GM12878 (cell line): ENCODE measurements around the gene FBXL17. TPM values are rescaled to one million over a fixed set of nuclear protein-coding genes. Genes with fewer than 3 reads are reported as not detected.

Experiments used
- ATAC-seq: fragments of 200-7000 bp; cut with Tn5 transposase; 3 replicates; pipeline ENCODE4 v1.9.1; 2020; ENCODE audit warnings: mild to moderate bottlenecking, moderate library complexity
- BruUV-seq: library from RNA; stranded (reverse); fragments of 400-500 nt; replicated peaks from 2 replicates; lab custom pipeline; 2021; lab: Mats Ljungman, UMichigan
- CTCF ChIA-PET: fragments of 300-600 bp; sonication (Branson Sonifier 250); formaldehyde crosslinking; extraction: SDS; loops from one replicate; lab custom pipeline; 2021; ENCODE audit warnings: inconsistent platforms; lab: Yijun Ruan, JAX
- POLR2A ChIA-PET: fragments of 350-600 bp; formaldehyde crosslinking; extraction: SDS; loops from one replicate; lab custom pipeline; 2021; ENCODE audit warnings: inconsistent platforms; lab: Charles Lee
- RAD21 ChIA-PET: fragments of 300-600 bp; sonication (Branson Sonifier 250); formaldehyde crosslinking; loops from one replicate; lab custom pipeline; 2023; ENCODE audit warnings: antibody characterized with exemption; ENCODE audit not compliant: unreplicated experiment; lab: Charles Lee
- SMC1A ChIA-PET: fragments of 300-600 bp; sonication (Branson Sonifier 250); formaldehyde crosslinking; loops from one replicate; lab custom pipeline; 2023; ENCODE audit not compliant: unreplicated experiment, uncharacterized antibody; lab: Charles Lee
- DNase-seq: peaks from one replicate; pipeline ENCODE4 v3.0.0-alpha.2; 2011; ENCODE audit warnings: low read depth, low spot score
- FAIRE-seq: peaks from 3 replicates; lab custom pipeline; 2011; peaks lifted over from hg19 to GRCh38; lab: Jason Lieb, UNC
- H2AFZ ChIP-seq: 2 replicates; pipeline ENCODE4 v1.6.0; 2011; ENCODE audit warnings: low read depth, low read length, control low read depth; ENCODE audit not compliant: control insufficient read depth
- H3K27ac ChIP-seq: 2 replicates; pipeline ENCODE4 v1.5.1; 2011; ENCODE audit warnings: control low read depth; ENCODE audit not compliant: control insufficient read depth, insufficient read depth
- H3K27me3 ChIP-seq, 2 experiments: replicated peaks in 1 of 2; 2 replicates each; pipeline versions ENCODE4 v1.6.0 to v1.6.1; 2011; ENCODE audit warnings: low read length in 1 of 2; ENCODE audit not compliant: control insufficient read depth in 2 of 2, insufficient read depth in 2 of 2
- H3K36me3 ChIP-seq, 2 experiments: 2 replicates each; pipeline ENCODE4 v1.5.1; 2011; ENCODE audit warnings: low read length in 1 of 2; ENCODE audit not compliant: control insufficient read depth in 2 of 2, insufficient read depth in 2 of 2
- H3K4me1 ChIP-seq: 2 replicates; pipeline ENCODE4 v1.6.1; 2011; ENCODE audit warnings: mild to moderate bottlenecking, low read length, moderate library complexity, mixed read lengths; ENCODE audit not compliant: control insufficient read depth, insufficient read depth
- H3K4me2 ChIP-seq: 2 replicates; pipeline ENCODE4 v1.6.0; 2011; ENCODE audit warnings: control low read depth; ENCODE audit not compliant: control insufficient read depth, insufficient read depth
- H3K4me3 ChIP-seq: fragments of 200-600 bp; sonication (generic); 2 replicates; pipeline ENCODE4 v1.5.1; 2016
- H3K79me2 ChIP-seq: 2 replicates; pipeline ENCODE4 v1.6.0; 2011; ENCODE audit warnings: low read length; ENCODE audit not compliant: control insufficient read depth, insufficient read depth
- H3K9ac ChIP-seq: 2 replicates; pipeline ENCODE4 v1.8.0; 2011; ENCODE audit warnings: low read length, control low read depth, mixed read lengths; ENCODE audit not compliant: control insufficient read depth, insufficient read depth
- H3K9me3 ChIP-seq: replicated peaks from 3 replicates; pipeline ENCODE4 v1.5.1; 2011; ENCODE audit warnings: mild to moderate bottlenecking, low read length; ENCODE audit not compliant: control insufficient read depth, insufficient read depth
- H4K20me1 ChIP-seq: 2 replicates; pipeline ENCODE4 v1.6.0; 2011; ENCODE audit not compliant: control insufficient read depth, insufficient read depth
- CEBPB ChIP-seq, 2 experiments: fragments of 150-350 bp in 1 of 2; IDR thresholded peaks; 2 replicates each; pipeline ENCODE4 v1.6.1; 2012 to 2014; ENCODE audit warnings: low read depth in 2 of 2, low read length in 2 of 2, borderline replicate concordance in 1 of 2, inconsistent platforms in 1 of 2
- CREM ChIP-seq: IDR thresholded peaks from 2 replicates; pipeline ENCODE4 v1.6.1; 2014; ENCODE audit warnings: antibody characterized with exemption, low read depth
- EZH2 ChIP-seq: IDR thresholded peaks from 2 replicates; pipeline ENCODE4 v1.6.1; 2012; ENCODE audit warnings: low read depth, mild to moderate bottlenecking, control low read depth, inconsistent platforms, low read length, borderline replicate concordance; ENCODE audit not compliant: control insufficient read depth
- HDAC6 ChIP-seq: fragments of 200-600 bp; sonication (generic); IDR thresholded peaks from one replicate; pipeline ENCODE4 v1.8.0; 2017; ENCODE audit warnings: antibody characterized with exemption; ENCODE audit not compliant: unreplicated experiment
- MXI1 ChIP-seq: fragments of 150-350 bp; IDR thresholded peaks from 2 replicates; pipeline ENCODE4 v1.6.1; 2011; ENCODE audit warnings: low read depth, mild to moderate bottlenecking, inconsistent platforms, low read length, improper control_type of control experiment
- PAX5 ChIP-seq: IDR thresholded peaks from 2 replicates; pipeline ENCODE4 v1.6.1; 2011; ENCODE audit warnings: low read depth, low read length, borderline replicate concordance
- PAX8 ChIP-seq: fragments of 450-650 bp; IDR thresholded peaks from 2 replicates; pipeline ENCODE4 v1.6.1; 2017; ENCODE audit warnings: mild to moderate bottlenecking, moderate library complexity
- SMARCA5 ChIP-seq: fragments of 450-650 bp; IDR thresholded peaks from 2 replicates; pipeline ENCODE4 v1.6.1; 2017; ENCODE audit warnings: mild to moderate bottlenecking
- WGBS: methylation state at CpG from one replicate; pipeline ENCODE4 v1.1.6; 2016; ENCODE audit warnings: low lambda C conversion rate; ENCODE audit not compliant: insufficient replicate concordance, insufficient coverage; ENCODE audit errors: missing lambda C conversion rate; 5-methylcytosine and 5-hydroxymethylcytosine counted together
- in situ Hi-C: fragments of 300-500 bp; cut with MboI; formaldehyde crosslinking; loops from 9 replicates; pipeline ENCODE4 v1.14.3; 2018; ENCODE audit warnings: mixed read lengths
- intact Hi-C: fragments of 100-400 bp; cut with micrococcal nuclease; formaldehyde crosslinking; loops from one replicate; pipeline ENCODE4 v1.14.2; 2022; ENCODE audit not compliant: unreplicated experiment
- polyA plus RNA-seq, 11 experiments: library from polyadenylated mRNA; depleted of rRNA in 4 of 11; unstranded in 6 of 11; stranded (reverse) in 5 of 11; fragments of >200 nt; fragmentation: Nextera tagmentation in 4 of 11; fragmentation: Illumina TruSeq in 1 of 11; extraction: Ambion mirVana in 4 of 11; extraction: Trizol in 1 of 11; gene quantifications; 1 replicate in 1 of 11; 2 replicates in 10 of 11; pipeline versions ENCODE4 v1.2.1 to v1.2.3, GENCODE V29; 2011 to 2016; ENCODE audit warnings: inconsistent platforms in 2 of 11, missing spikeins in 2 of 11, low read depth in 1 of 11
- total RNA-seq, 4 experiments: library from RNA; depleted of rRNA in 3 of 4; stranded (reverse); fragments of >200 nt in 3 of 4; fragmentation: Illumina TruSeq in 1 of 4; extraction: Trizol in 1 of 4; gene quantifications; 2 replicates each; pipeline versions ENCODE4 v1.2.1 to v1.2.3, GENCODE V29; 2013 to 2021
- TF ChIP-seq, protein P1 (sequence below): fragments of 450-650 bp; IDR thresholded peaks from 2 replicates; pipeline ENCODE4 v1.6.1; 2017; ENCODE audit warnings: mild to moderate bottlenecking

The FBXL17 gene
- total and polyA plus RNA-seq, 10 of the 15 experiments (the other 5 are each of a cell fraction or from before 2014, with no cell fraction given), result 0.88 to 9.0 (median 4.4) TPM

DNA sequence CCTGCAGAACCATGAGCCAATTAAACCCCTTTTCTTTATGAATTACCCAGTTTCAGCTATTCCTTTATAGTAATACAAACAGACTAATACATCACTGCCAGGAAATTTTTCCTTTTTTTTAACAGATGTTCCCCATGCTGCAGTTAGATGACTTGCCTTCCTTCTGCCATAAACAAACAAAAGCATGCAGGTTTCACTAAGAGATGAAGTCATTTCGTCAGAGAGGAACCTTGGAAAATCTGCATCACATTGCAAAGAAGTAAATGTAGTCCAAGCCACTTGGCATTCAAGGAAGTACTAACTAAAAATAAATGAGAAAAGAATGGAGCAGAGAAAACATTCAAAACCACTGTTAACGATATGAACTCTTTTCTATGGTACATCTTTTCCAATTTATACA lies 517.1 kb downstream of the FBXL17 start (continued):
- TF ChIP-seq PAX5, result no peak

DNA sequence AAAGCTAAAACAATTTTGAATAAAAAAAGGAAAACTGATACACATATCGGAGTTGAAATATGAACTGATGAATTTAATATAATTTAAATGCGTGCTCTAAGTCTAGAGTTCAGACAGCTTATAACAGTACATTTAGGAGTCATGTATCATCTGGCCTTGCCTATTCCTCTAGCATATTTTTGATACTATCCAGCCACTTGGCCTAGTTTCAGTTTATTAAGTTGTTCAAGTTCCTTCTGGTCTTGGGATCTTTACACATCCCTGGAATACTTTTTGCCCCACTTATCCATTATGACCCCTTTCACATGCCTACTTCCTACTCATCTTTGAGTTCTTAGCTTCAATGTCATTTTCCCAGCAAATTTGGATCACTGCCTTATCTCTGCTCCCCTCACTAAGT lies 518.8 kb downstream of the FBXL17 start:
- intact Hi-C loops (no loop called here), in situ Hi-C loops (no loop called here)
- no peaks in the 10 kb centered on the region for H4K20me1 ChIP-seq
- BruUV-seq, result no TSS peak
- H3K4me3 ChIP-seq, result no peak overlapping the region
- no peaks in the 10 kb centered on the region for H3K4me1 ChIP-seq
- ChIA-PET SMC1A (interaction anchor here (0.7 to 1.3 kb wide), 5 partner anchors 9 to 30 kb away, joined by 3 to 4 read pairs (median 3); no protein-coding TSS in a partner anchor), POLR2A (no interaction called here), CTCF (interaction anchor here (0.9 to 1.4 kb wide), 3 partner anchors 10 to 23 kb away, joined by 3 to 5 read pairs (median 3); no protein-coding TSS in a partner anchor), RAD21 (interaction anchor here (0.6 kb wide), 1 partner anchor 9 kb away, joined by 3 read pairs; no protein-coding TSS in a partner anchor)
- ATAC-seq (no peak), FAIRE-seq (no peak), DNase-seq (no peak)
- no peak overlapping the region for H3K27ac ChIP-seq
- no peaks in the 10 kb centered on the region for H3K27me3 ChIP-seq
- no peak overlapping the region for H2AFZ ChIP-seq
- H3K9ac ChIP-seq, result no peak overlapping the region
- H3K9me3 ChIP-seq, result no peaks in the 10 kb centered on the region
- H3K79me2 ChIP-seq, result no peaks in the 10 kb centered on the region
- 96% methylated on average over 2 of the region's 2 CpGs for WGBS
- TF ChIP-seq CEBPB (IDR thresholded peaks at IDR 0.05; ENCODE audit: borderline replicate concordance in 1 of 2, low read depth in 2 of 2, low read length in 2 of 2), result no peak
- TF ChIP-seq CREM, result no peak
- no peak for TF ChIP-seq MXI1
- no peak for TF ChIP-seq HDAC6
- no peak for TF ChIP-seq EZH2
- TF ChIP-seq, protein P1, sequence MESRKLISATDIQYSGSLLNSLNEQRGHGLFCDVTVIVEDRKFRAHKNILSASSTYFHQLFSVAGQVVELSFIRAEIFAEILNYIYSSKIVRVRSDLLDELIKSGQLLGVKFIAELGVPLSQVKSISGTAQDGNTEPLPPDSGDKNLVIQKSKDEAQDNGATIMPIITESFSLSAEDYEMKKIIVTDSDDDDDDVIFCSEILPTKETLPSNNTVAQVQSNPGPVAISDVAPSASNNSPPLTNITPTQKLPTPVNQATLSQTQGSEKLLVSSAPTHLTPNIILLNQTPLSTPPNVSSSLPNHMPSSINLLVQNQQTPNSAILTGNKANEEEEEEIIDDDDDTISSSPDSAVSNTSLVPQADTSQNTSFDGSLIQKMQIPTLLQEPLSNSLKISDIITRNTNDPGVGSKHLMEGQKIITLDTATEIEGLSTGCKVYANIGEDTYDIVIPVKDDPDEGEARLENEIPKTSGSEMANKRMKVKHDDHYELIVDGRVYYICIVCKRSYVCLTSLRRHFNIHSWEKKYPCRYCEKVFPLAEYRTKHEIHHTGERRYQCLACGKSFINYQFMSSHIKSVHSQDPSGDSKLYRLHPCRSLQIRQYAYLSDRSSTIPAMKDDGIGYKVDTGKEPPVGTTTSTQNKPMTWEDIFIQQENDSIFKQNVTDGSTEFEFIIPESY, result no peak
- no peak for TF ChIP-seq SMARCA5
- no peak for TF ChIP-seq PAX8
- TF ChIP-seq PAX5, result no peak
- no peaks in the 10 kb centered on the region; a peak in 1 of 4 replicates for H3K36me3 ChIP-seq
- no peak overlapping the region for H3K4me2 ChIP-seq
